GM21576 (cell line): ENCODE results near the gene ZNF862.
"Not testable (repeated sequence)": the region's sequence is repeated elsewhere in the genome, so short reads cannot be mapped to it uniquely, and the experiment has no call there.

Experiments used
- ATAC-seq: cut with Tn5 transposase; IDR thresholded peaks from one replicate; pipeline ENCODE4 v1.9.1; 2021; ENCODE audit warnings: mild to moderate bottlenecking, moderate library complexity; ENCODE audit not compliant: unreplicated experiment

Gene ZNF862

DNA sequence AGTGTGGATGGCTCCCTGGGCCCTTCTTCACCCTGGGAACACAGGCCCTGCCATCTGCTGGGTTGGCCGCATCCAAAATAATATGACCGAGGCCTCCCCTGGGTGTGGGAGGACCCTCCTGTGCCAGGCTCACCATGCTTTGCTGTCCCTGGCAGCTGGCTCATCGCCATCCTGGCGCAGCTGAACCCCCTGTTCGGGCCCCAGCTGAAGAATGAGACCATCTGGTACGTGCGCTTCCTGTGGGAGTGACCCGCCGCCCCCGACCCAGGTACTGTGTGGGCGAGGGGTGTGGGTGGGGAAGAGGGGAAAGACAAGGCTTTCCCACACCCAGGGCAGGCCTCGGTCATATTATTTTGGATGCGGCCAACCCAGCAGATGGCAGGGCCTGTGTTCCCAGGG, 40.3 kb downstream of the ZNF862 start:
- no peak for ATAC-seq

DNA sequence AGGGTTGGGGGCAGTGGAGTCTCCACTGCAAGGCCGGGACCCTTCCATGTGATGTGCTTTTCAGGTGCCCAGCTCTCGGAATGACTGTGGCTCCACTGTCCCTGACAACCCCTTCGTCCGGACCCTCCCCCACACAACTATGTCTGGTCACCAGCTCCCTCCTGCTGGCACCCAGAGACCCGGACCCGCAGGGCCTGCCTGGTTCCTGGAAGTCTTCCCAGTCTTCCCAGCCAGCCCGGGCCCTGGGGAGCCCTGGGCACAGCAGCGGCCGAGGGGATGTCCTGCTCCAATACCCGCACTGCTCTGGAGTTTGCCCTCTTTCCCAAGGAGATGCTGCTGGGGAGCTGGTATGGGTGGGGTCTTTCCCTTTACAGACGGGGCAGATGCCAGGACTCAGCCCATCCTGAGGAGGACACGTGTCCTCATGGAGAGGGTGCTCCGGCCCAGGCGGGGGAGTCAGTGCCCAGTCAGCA, 41.1 kb downstream of the ZNF862 start:
- ATAC-seq, result no peak

DNA sequence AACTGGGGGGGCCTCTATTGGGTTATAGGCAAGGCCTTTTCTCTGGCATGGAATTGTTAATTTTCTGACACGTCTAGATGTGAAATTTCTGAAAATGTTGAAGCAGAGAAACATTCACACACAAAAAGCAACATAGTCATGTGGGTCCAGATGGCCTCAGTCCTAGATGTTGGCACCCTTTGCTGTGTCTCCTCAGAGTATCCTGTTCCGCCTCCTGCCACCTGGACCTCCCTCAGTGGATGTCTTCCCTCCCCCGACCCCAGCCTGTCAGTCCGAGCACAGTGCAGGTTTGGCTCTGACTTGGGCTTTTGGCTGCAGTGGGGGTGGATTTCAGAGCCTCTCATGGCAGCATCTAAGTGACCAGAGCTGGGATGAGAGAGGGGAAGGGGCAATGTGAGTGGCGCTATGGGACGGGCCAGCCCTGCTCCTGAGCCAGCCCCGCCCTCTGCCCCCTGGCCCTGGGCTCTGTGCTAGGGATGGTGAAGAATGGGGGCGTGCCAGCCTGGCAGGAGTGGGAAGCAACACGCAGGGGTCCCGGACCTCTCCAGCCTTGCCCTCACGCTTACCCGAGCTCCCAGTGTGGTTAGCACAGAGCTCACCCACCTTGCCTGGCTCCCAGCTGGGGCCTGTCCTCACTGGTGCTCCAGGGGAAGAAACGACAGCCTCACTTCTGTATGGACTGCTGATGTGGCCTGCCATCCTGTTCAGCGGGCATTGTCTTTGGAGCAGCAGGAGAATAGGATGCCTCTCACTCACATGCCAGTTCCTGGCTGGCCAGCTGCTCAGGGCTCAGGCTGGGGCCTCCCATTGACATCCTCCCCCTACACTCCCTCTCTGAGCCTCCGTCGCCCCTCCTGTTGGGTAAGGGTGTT, 41.8 kb downstream of the ZNF862 start:
- no peak for ATAC-seq

DNA sequence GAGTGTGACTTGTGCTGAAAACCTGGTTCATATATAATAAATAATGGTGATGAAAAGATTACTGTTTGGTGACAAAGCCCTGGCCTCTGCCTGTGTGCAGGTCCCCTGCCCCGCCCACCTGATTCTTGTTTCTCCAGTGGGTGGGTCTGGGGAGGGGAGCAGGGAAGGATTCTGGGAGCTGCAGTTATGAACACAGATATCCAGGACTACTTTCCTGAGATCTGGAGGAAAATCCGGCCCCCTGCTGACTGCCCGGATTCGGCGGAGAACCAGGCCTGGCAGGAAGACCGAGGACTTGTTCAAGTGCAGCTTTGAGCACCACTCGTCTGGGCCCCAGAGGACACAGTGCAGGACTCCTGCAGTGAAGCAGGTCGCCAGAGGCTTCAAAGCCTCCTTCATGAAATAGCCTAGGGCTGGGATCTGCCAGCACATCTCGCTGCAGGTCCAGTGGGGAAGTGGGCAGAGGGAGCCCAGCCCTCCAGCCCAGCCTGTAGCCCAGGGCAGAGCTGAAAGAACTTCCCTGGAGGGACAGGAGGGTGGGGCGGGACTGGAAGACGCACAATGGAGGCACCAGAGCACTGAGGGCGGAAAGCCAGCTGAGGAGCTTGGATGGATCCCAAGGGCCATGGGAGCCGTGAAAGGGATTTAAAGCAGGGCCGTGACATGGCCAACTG, 42.6 kb downstream of the ZNF862 start:
- no peak for ATAC-seq

DNA sequence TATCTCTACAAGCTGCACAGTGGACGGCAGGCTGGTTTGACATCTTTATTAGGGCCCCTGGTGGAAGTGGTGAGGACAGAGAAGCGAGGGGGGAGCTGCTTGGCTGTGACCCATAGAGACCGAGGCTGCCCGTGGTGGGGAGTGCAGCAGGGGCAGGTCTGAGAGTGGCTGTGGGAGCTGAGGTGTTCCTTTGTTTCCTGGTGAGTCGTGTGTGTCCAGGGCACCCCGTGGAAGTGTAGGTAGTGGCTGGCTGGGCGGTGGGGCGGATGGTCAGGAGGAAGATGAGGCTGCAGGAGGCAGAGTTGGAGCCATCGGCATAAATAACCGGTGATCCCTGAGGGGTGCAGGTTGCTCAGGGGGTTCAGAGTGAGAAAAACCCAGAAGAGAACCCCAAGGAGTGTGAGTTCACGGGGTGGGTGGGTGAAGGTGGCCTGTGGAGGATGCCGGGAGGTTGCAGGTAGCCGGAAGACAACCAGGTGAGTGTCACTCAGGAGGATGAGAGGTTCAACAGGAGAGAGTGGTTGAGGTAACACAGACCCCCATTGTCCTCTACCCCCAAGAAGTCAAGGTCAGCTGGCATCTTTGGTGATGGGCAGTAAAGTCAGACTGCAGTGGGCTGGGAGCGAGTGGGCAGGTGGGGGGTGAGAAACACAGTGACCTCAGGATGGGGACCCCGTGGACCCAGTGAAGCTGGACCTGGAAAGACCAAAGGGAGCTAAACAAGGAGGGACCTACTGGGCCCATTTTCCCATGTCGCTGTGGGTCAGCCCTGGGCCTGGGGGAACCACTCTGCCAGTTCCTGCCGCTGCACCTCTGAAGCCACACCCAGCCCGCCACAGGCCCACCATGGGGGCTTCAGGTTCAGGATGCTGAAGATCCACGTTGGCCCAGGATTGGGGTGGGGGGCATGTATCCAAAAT, 43.4 kb downstream of the ZNF862 start:
- ATAC-seq, result no peak

DNA sequence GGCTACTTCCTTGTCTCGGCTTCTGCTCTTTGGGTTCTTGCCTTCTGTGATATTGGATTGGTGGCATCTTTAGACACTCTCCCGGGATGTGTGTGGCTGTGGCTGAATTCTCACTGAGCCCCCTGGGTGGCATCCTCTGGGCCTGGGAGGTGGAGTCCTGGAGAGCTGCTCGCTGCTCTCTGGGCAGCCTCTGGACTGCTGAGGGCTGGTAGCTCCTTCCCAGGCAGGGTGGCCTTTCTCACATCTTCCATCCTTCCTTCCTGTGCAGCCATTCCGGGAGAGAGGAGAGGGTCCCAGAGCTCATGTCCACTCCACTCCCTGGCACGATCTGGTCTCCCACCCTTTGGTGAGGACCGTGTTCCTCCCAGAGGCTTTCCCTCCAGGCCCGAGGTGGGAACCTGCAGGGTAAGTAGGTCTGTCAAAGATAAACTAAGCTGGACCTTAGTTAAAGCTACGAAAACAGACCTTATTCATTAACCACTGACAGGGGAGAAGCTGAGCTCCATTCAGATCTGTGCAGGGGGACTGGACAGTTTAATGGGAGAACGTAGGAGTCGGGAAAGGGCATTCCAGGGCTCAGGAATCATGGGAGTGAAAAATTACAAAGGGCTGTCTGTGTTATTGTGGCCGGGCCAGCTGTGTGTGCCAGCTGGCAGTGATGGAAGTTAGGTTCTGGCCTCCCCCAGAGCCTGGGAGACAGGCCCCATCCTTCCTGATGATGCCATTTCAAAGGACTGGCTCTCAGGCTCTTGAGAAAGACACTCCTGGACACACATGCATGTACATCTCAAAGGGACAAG, 44.3 kb downstream of the ZNF862 start:
- no peak for ATAC-seq

DNA sequence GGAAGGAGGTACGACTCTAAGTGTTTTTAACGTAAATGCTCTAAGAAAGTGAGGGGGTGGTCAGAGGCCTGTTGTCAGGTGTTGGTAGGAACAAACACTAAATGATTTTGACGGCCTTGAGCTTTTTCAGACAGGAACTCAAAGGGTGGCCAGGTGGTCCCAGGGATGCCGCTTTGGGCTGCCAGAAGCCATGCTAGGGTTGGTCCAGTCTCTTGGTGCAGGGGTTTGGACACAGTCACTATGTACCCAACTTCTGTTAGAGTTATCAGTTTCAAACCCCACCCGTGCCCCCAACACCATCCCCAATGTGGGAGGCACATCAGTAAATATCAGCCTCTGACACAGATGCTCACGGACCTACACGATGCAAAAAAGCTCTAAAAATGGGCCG, 44.9 kb downstream of the ZNF862 start:
- ATAC-seq, result no peak

DNA sequence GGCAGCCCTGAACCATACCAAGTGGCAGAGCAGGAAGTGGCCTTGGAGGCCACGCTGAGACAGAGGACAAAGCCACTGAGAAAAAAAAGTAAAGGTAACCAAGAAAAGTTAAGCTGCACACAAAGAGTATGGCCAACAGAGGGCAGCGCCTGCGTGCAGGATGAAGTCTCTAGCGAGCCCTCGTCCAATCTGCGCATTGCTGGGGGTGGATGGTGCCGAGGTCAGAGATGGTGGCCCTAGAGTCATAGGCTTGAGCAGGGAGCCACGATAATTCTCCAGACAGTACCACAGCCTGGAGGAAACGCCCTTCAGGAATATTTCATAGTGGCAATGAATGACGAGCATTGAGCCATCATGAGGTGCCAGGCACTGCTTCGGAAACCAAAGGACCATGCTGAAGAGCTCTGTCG, 45.3 kb downstream of the ZNF862 start:
- ATAC-seq, result peak; percentile 68

DNA sequence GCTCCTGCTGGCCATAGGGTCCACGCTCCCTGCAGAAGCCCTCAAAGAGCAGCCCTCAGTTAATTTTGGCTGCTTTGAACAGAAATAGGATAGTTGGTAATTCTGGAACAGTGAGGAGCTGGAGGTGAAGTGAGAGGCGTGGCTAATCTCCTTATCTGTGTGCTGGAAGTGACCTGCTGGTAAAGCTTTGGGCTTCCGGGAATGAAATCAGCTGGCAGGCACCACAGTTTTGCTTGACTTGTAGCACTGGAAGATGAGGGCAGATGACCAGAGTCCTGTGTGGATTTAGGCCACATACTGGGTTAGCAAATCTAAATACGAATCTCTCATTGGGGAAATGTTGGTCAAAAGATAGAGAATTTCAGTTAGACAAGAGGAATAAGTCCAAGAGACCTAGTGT, 45.8 kb downstream of the ZNF862 start:
- no peak for ATAC-seq

DNA sequence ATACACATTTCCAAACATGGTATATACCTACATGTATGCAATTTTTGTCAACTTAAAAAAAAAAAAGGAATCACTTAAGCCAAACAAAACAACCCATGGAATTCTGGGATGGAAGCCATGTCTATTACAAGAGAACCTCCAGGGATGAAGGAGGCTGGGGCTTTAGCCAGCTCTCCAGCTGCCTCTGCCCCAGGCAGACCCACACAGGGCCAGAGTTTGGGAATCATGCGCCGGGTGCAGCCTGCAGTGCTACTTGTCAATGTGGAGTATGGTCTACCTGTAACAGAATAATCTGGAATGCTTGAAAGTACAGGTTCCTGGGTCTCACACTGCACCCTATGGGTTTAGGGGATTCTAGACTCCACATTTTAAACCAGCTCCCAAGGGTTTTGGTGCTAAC, 46.4 kb downstream of the ZNF862 start:
- ATAC-seq, result no peak

DNA sequence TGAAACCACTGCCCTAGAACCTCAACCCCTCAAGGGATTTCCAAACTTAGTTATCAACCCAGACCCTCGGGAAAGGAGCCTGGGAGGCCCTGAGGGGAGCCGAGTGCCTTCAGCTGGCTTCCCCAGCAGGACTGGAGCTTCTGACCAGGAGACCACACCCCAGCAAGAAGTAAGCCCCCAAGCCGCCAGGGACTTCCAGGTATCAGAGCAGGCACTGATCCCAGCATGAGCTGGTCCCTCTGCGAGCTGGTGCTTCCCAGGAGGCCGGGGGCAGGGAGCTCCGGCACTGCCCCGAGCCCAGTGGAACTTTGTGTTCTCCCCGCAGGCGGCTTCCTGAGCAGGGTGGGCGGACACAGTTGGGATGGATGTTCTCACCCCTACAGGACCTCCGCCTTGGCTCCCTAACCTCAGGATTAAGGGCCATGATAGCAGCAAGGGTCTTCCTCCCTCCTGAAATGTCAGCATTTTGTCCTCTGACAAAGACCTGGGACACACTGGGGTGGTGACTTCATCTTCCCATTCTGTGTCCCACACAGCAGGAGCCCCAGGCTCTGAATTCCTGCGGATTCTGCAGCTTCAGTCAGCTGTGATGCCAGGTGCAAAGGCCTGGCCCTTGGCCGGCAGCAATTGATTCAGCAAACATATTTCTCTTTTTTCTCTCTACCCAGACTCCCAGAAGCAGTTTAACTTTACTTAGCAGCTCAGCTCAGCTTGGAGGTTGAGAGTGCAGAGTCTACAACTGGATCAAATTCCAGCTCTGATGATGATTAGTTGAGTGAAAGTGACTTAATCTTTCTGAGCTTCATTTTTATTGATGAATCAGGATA, 47.2 kb downstream of the ZNF862 start:
- no peak for ATAC-seq

DNA sequence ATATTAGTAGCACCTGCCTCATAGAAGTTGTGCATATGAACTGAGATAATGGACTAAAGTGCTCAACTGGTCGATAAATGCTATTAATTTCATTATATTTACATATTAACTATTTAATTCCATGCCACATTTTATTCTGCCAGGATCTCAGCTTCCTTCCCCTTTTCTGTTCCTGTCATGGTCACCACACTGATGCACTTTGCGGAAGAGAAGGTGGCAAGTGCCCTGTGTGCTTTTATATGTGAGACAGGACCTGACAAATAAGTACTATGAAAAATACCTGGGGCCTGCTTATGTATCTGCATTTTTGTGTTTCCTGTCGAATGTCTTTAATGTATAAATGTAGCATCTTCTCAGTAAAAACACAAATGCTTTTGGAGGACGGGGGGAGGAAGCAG, 47.8 kb downstream of the ZNF862 start:
- ATAC-seq, result no peak

DNA sequence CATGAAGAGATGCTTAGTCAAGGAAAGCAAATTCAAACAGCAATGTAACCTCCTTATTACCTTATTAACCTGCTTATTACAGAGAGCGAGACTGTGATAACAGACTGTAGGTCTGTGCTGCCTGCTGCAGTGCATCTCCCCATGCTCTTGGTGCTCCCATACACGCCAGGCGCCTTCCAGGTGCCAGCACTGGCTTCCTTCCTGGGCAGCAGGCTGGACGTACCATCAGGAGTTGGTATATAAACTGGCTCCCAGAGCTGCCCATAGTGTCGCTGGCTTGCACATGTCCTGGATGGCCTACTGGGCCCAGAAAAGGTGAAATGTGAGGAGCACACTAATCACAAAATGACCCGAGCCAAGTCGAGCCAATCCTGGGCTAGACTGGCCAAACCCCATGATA, 49.1 kb downstream of the ZNF862 start:
- no peak for ATAC-seq

DNA sequence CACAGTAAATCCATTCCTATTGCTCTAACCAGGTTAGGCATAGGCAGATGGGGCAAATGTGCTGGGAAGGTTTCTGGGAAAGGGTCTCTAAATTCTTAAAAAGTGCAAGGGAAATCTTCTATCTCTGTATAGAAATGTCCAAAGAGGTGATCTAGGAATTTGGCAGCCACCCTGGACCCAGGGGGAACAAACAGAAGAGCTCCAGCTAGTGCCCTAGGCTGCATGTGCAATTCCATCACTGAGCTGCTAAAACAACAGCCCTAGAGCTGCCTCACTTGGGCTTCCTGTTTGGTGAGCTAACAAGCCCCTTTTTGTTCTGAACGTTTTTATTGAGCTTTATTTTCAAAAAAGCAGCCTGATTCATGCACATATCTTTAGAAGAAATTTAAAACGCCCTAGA, 52.5 kb downstream of the ZNF862 start:
- ATAC-seq, result not testable (repeated sequence)

DNA sequence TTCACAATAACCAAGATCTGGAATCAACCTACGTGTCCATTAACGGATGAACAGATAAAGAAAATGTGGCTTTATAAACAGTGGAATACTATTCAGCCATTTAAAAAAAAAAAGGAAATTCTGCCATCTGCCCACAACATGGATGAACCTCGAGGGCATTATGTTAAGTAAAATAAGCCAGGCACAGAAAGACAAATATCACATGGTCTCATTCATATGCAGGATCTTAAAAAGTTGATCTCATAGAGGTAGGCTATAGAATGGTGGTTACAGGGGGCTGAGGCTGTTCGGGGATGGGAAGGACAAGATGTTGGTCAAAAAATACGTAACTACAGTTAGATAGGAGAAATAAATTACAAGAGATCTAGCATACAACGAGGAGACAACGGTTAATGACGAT, 56.8 kb downstream of the ZNF862 start:
- not testable (repeated sequence) for ATAC-seq

DNA sequence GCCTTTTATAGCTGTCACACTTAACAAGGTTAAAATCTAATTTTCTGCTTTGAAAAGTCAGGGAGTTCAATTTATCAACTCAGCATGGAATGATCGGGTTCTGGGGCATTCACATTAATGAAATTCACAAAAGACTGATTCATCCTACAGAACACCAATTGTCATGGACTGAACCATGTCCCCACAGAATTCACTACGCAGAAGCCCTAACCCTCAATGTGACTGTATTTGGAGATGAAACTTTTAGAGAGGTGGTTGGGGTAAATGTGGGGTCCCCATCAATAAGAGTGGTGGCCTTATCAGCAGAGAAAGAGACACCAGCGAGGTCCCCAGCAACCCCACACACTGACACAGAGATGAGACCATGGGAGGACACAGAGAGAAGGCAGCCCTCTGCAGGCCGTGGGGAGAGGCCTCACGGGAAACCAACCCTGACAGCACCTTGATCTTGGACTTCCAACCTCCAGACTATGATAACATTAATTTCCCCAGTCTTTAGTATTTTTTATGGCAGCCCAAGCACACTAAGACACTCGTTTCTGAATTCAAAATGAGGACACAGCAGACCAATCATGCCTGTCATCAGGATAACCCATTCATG, 69.7 kb downstream of the ZNF862 start:
- ATAC-seq, result not testable (repeated sequence)

DNA sequence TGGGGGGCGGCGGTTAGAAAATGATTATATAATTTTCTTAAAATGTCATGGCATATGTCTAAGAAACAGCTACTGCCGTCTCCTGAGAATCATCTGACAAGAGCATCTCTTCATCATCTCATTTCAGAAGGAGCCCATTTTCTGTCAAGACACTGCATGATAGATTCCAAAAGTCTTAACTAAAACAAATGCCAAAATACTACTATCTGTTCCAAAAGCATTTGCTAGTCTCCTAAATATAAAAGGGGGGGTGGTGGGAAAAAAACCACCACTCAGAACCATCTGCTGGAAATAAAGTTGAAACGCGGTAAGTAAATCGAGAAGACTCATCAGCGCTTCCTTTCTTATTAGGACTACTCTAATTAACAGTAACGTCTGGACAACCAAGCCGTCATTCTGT, 72.0 kb downstream of the ZNF862 start:
- not testable (repeated sequence) for ATAC-seq

DNA sequence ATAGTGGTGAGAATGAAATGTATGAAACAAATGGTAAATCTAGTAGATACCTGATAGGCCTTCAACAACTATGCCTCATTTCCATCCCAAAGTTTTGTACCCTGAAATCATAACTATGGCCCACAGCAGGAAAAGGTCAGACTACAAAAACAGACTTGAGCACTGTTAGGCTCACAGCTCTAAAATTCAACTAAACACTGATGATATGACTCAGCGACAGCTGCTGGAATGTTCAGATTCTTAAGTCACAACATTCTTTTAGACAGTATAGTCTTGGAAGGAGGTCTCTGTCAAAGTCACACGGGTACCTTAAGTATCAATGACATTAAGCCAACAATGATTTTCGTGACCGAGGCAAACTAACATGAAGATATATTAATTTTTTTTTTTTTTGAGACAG, 74.0 kb downstream of the ZNF862 start:
- not testable (repeated sequence) for ATAC-seq
